AG04450 (cell line): Measurements from ENCODE around the gene CARMIL1. TPM values are rescaled to one million over a fixed set of nuclear protein-coding genes. Genes with fewer than 3 reads are reported as not detected.

Experiments
- CTCF ChIA-PET: fragments of 300-600, 350-600 bp; formaldehyde crosslinking; extraction: SDS; loops from one replicate; lab custom pipeline; 2022; ENCODE audit warnings: antibody characterized with exemption, inconsistent platforms; lab: Charles Lee
- POLR2A ChIA-PET: fragments of 350-600 bp; formaldehyde crosslinking; extraction: SDS; loops from one replicate; lab custom pipeline; 2021; ENCODE audit warnings: antibody characterized with exemption, inconsistent platforms; lab: Yijun Ruan, JAX
- DNase-seq: peaks from one replicate; pipeline ENCODE4 v3.0.0-alpha.2; 2011; ENCODE audit warnings: low read depth, low spot score
- H3K27ac ChIP-seq: one replicate; pipeline ENCODE4 v1.5.1; 2012; ENCODE audit warnings: low read depth, low read length, control low read depth
- H3K27me3 ChIP-seq: one replicate; pipeline ENCODE4 v1.6.0; 2012; ENCODE audit warnings: low read length; ENCODE audit not compliant: control insufficient read depth, insufficient read depth
- H3K4me3 ChIP-seq: 2 replicates; pipeline ENCODE4 v1.5.1; 2011; ENCODE audit warnings: mild to moderate bottlenecking, low read depth, low read length, control low read depth
- H3K9me3 ChIP-seq: 2 replicates; pipeline ENCODE4 v1.5.1; 2012; ENCODE audit warnings: low read length; ENCODE audit not compliant: control insufficient read depth, insufficient read depth
- polyA plus RNA-seq: library from polyadenylated mRNA; depleted of rRNA; stranded (reverse); fragments of >200 nt; gene quantifications from 2 replicates; pipeline ENCODE4 v1.2.3, GENCODE V29; 2011
- TF ChIP-seq, protein P1 (sequence below): IDR thresholded peaks from 2 replicates; pipeline ENCODE4 v1.5.1; 2011; ENCODE audit warnings: low read depth, low read length, control low read depth, inconsistent platforms

CARMIL1 gene
- polyA plus RNA-seq, 1 experiment: 0.55 TPM

DNA sequence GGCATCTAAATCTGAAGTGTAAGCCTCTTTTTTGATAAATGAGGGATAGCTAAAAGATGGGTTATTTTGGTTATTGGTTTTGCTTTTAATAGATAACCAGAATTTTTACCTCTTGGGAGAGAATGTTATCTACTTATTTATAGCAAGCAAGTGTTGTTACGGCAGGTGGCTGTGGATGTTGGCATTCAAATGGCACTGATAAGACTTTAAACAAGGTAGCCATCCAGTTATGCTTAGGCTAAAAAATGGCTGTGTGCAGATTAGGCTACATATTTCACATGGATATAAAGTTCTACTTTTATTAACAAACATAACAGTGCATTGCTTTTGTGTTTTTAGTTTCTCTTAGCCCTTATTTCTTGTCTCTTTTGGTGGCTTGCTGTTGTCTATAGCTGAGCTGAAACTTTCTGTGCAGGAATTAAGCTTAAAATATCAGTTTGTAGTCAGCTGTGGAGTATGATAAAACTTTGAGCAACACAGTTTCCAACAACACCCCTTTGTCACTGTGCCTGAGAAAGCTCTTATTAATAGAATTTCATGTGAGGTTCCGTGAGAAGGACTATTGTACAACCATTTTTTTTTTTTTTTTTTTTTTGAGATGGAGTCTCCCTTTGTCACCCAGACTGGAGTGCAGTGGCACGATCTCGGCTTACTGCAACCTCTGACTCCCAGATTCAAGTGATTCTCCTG is 28.8 kb downstream of the CARMIL1 start:
- H3K27ac ChIP-seq: no peak overlapping the region
- no peak overlapping the region for H3K4me3 ChIP-seq
- TF ChIP-seq, protein P1, sequence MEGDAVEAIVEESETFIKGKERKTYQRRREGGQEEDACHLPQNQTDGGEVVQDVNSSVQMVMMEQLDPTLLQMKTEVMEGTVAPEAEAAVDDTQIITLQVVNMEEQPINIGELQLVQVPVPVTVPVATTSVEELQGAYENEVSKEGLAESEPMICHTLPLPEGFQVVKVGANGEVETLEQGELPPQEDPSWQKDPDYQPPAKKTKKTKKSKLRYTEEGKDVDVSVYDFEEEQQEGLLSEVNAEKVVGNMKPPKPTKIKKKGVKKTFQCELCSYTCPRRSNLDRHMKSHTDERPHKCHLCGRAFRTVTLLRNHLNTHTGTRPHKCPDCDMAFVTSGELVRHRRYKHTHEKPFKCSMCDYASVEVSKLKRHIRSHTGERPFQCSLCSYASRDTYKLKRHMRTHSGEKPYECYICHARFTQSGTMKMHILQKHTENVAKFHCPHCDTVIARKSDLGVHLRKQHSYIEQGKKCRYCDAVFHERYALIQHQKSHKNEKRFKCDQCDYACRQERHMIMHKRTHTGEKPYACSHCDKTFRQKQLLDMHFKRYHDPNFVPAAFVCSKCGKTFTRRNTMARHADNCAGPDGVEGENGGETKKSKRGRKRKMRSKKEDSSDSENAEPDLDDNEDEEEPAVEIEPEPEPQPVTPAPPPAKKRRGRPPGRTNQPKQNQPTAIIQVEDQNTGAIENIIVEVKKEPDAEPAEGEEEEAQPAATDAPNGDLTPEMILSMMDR: no peak
- no peak for DNase-seq
- no peaks in the 10 kb centered on the region for H3K9me3 ChIP-seq
- H3K27me3 ChIP-seq: no peaks in the 10 kb centered on the region
- POLR2A ChIA-PET: interaction anchor here (0.7 kb wide), 1 partner anchor 22 kb away, joined by 9 read pairs; no protein-coding TSS in a partner anchor
- CTCF ChIA-PET: interaction anchor here (0.6 kb wide), 1 partner anchor 452 kb away, joined by 3 read pairs; no protein-coding TSS in a partner anchor

GRCh38 chr6:25309886-25310285 is 30.7 kb downstream of the CARMIL1 start:
- POLR2A ChIA-PET: no interaction called here
- no peak for DNase-seq
- CTCF ChIA-PET: interaction anchor here (0.6 to 0.9 kb wide), 2 partner anchors 14 to 31 kb away, joined by 3 to 5 read pairs; no protein-coding TSS in a partner anchor

DNA sequence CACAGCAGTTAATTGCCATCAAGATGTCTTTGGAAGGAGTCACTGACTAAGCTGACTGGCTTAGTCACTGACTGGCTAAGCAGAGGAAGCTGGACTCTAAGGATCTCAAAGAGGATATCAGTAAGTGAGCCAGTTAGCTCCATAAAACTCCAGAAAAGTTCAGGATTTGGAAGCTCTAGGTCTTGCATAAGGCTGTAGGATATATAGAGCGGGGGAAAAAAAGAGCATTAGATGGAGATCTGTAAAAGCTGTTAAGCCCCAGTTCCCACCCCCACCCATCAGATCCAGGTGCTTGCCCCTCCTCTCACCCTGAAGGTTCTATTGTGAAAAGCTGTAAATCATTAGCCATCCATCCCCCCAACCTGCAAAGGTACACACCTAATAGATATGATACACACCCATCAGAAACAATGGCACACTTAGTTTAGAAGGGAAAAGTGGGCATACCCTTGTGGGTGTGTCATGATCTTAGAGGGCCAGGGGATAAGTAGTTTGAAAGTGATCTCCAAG is 32.2 kb downstream of the CARMIL1 start:
- no peak for DNase-seq
- no peaks in the 10 kb centered on the region for H3K27me3 ChIP-seq
- H3K27ac ChIP-seq: no peak overlapping the region
- ChIA-PET POLR2A (interaction anchor here (0.6 kb wide), 1 partner anchor 32 kb away, joined by 3 read pairs; the partner anchor contains the start of gene CARMIL1), CTCF (interaction anchor here (3.1 kb wide), 1 partner anchor 179 kb away, joined by 20 read pairs; no protein-coding TSS in a partner anchor)
- TF ChIP-seq, protein P1: no peak
- H3K4me3 ChIP-seq: no peak overlapping the region
- H3K9me3 ChIP-seq: no peaks in the 10 kb centered on the region

More at GRCh38 chr6:25309886-25310285, 30.7 kb downstream of the CARMIL1 start:
- TF ChIP-seq, protein P1: no peak
- Histone ChIP-seq H3K4me3 (no peak overlapping the region), H3K27me3 (no peaks in the 10 kb centered on the region), H3K27ac (no peak overlapping the region), H3K9me3 (no peaks in the 10 kb centered on the region)

DNA sequence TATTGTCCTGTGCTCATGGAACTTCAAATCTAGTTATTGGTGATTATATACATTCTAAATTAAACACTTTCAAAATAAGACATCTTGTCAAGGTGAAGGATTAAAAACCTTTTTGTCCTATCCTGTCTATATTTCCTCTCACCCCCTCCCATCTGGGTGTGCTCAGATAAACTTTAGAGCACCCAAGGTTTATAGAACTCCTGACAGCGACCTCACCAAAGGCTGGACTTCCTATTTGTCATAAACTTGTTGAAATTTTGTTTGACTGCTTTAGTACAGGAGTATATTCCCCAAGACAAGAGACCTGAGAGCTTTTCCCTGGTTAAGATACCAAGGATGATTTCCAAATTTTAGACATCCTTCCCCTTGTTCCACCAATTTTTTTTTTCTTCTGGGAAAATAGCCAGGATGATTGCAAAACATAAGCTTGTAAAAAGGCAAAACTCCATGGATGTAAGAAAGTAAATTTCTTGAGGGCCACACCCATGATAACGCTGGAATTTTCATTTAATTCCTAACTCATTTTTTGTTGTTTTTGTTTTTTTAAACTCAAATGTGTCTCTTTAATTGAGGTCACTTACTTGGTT is 33.0 kb downstream of the CARMIL1 start:
- TF ChIP-seq, protein P1: no peak
- Histone ChIP-seq H3K9me3 (no peaks in the 10 kb centered on the region), H3K27ac (no peak overlapping the region), H3K27me3 (no peaks in the 10 kb centered on the region), H3K4me3 (no peak overlapping the region)
- DNase-seq: no peak
- POLR2A ChIA-PET: interaction anchor here (0.7 kb wide), 2 partner anchors 13 to 89 kb away, joined by 3 read pairs; no protein-coding TSS in a partner anchor
- CTCF ChIA-PET: interaction anchor here (1.3 to 3.1 kb wide), 4 partner anchors 9 to 178 kb away, joined by 3 to 20 read pairs (median 12); partner anchors contain the start of gene CARMIL1
